Dendritic cell treated with granulocyte-macrophage colony-stimulating factor and Interleukin-4, amounts not matched to agents 40 ng/mL and 50 ng/mL, for 4 days (primary cell): ENCODE measurements around the gene TFIP11.

Experiments
- H3K27ac Mint-ChIP-seq: one replicate; pipeline ENCODE4 v1.8.0; 2022; ENCODE audit warnings: mild to moderate bottlenecking, mixed read lengths
- H3K27me3 Mint-ChIP-seq: one replicate; pipeline ENCODE4 v1.8.0; 2022; ENCODE audit warnings: mild to moderate bottlenecking, mixed read lengths
- H3K36me3 Mint-ChIP-seq: one replicate; pipeline ENCODE4 v1.8.0; 2022; ENCODE audit warnings: low read depth, mixed read lengths
- H3K4me1 Mint-ChIP-seq: one replicate; pipeline ENCODE4 v1.8.0; 2022; ENCODE audit warnings: low read depth, mixed read lengths
- H3K4me3 Mint-ChIP-seq: one replicate; pipeline ENCODE4 v1.8.0; 2022; ENCODE audit warnings: mild to moderate bottlenecking, moderate library complexity, mixed read lengths
- H3K9me3 Mint-ChIP-seq: one replicate; pipeline ENCODE4 v1.8.0; 2022; ENCODE audit warnings: mixed read lengths
- intact Hi-C: fragments of 100-400 bp; cut with micrococcal nuclease; formaldehyde crosslinking; loops from one replicate; pipeline ENCODE4 v1.15.0; 2022

The TFIP11 gene

GRCh38 chr22:26508148-26508547, 4.1 kb downstream of the TFIP11 start:
- intact Hi-C loops = no loop called here
- Mint-ChIP-seq H3K36me3 (peaks cover 78% of the 10 kb centered on the region), H3K4me3 (no peak overlapping the region), H3K27me3 (no peaks in the 10 kb centered on the region), H3K4me1 (peaks cover 34% of the 10 kb centered on the region), H3K9me3 (no peaks in the 10 kb centered on the region), H3K27ac (no peak overlapping the region)

GRCh38 chr22:26503758-26504157, 8.5 kb downstream of the TFIP11 start:
- Mint-ChIP-seq H3K27me3 (no peaks in the 10 kb centered on the region), H3K4me1 (peaks cover 18% of the 10 kb centered on the region), H3K27ac (no peak overlapping the region), H3K36me3 (peaks cover 93% of the 10 kb centered on the region), H3K9me3 (no peaks in the 10 kb centered on the region), H3K4me3 (no peak overlapping the region)
- intact Hi-C loops = no loop called here

GRCh38 chr22:26502688-26503561, 9.3 kb downstream of the TFIP11 start:
- Mint-ChIP-seq H3K9me3 (no peaks in the 10 kb centered on the region), H3K4me1 (peaks cover 18% of the 10 kb centered on the region), H3K36me3 (peaks cover 93% of the 10 kb centered on the region), H3K27ac (peak overlapping the region; percentile 3), H3K27me3 (no peaks in the 10 kb centered on the region), H3K4me3 (no peak overlapping the region)
- intact Hi-C loops = no loop called here

DNA sequence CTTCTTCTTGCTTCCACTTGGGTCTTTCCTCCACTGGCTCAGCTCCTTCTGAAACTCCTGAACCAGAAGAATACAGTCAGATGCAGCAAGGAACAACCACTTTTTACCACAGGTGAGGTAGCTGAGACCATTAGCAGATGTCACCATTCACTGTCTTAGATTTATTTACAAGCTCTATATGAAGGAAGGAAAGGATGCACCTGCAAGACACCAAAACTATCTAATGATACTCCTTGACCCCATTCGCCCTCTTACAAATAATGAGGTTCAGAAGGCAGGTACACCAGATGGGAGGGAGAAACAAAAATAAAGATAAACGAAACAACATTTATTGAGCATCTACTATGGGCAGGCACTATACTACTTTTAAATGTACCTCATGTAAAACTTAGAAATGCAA, 10.3 kb downstream of the TFIP11 start:
- intact Hi-C loops = no loop called here
- H3K36me3 Mint-ChIP-seq = peaks cover 98% of the 10 kb centered on the region
- no peaks in the 10 kb centered on the region for H3K9me3 Mint-ChIP-seq
- no peak overlapping the region for H3K4me3 Mint-ChIP-seq
- no peaks in the 10 kb centered on the region for H3K27me3 Mint-ChIP-seq
- H3K4me1 Mint-ChIP-seq = peaks cover 18% of the 10 kb centered on the region
- no peak overlapping the region for H3K27ac Mint-ChIP-seq

DNA sequence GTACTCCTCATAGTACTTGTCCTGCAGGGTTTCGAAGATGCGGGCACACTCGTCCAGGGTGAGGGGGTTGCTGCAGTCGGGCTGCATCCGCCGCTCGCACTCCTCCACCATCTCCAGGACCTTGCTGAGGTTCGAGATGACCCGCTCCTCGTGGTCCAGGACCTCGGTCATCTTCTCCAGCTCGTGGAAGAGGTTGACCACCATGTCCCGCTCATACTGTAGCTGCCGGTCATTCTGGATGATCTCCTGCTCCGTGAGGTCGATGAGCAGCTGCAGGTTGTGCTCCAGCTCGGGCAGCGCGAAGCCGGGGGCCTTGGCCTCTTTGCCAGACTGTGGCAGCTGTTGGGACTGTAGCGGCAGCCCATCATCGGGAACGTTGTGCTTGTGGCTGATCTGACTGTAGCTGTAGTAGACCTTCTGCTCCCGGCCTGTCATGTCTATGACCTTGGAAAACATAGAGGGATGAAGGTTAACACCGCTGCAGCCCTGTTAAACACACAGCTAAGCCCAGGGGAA, 13.0 kb downstream of the TFIP11 start:
- Mint-ChIP-seq H3K4me1 (peaks cover 14% of the 10 kb centered on the region), H3K36me3 (peaks cover 94% of the 10 kb centered on the region), H3K27ac (no peak overlapping the region), H3K27me3 (no peaks in the 10 kb centered on the region), H3K4me3 (no peak overlapping the region), H3K9me3 (no peaks in the 10 kb centered on the region)
- intact Hi-C loops = no loop called here

- H3K36me3 Mint-ChIP-seq = peaks cover 94% of the 10 kb centered on the region
- H3K27ac Mint-ChIP-seq = no peak overlapping the region
- H3K9me3 Mint-ChIP-seq = no peaks in the 10 kb centered on the region
- intact Hi-C loops = no loop called here
- no peak overlapping the region for H3K4me3 Mint-ChIP-seq
- H3K27me3 Mint-ChIP-seq = no peaks in the 10 kb centered on the region
- H3K4me1 Mint-ChIP-seq = no peaks in the 10 kb centered on the region
These were observed 15.8 kb downstream of the TFIP11 start for GRCh38 chr22:26496456-26496855.

DNA sequence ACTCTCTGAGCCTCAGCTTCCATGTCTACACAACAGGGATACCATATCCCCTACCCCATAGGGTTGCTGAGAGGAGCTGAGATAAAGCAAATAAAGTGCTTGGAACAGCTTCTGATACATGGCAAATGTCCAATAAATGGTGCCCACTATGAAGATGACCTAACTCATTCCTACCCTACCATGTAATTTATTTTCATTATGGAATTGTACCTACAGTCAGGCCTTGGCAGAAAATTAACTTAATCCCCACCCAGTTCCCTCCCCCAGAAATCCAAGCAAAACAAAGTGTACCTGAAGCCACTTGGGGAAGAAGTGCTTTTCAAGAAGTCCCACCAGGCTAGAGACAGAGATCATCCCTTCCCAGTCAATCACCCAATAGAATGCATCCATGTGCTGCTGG, 17.8 kb downstream of the TFIP11 start:
- no peaks in the 10 kb centered on the region for H3K4me1 Mint-ChIP-seq
- H3K27ac Mint-ChIP-seq = no peak overlapping the region
- peaks cover 97% of the 10 kb centered on the region for H3K36me3 Mint-ChIP-seq
- intact Hi-C loops = no loop called here
- H3K4me3 Mint-ChIP-seq = no peak overlapping the region
- no peaks in the 10 kb centered on the region for H3K9me3 Mint-ChIP-seq
- H3K27me3 Mint-ChIP-seq = no peaks in the 10 kb centered on the region

- intact Hi-C loops = no loop called here
- H3K36me3 Mint-ChIP-seq = peaks cover 97% of the 10 kb centered on the region
- H3K27me3 Mint-ChIP-seq = no peaks in the 10 kb centered on the region
- H3K27ac Mint-ChIP-seq = no peak overlapping the region
- H3K4me3 Mint-ChIP-seq = no peak overlapping the region
- H3K9me3 Mint-ChIP-seq = no peaks in the 10 kb centered on the region
- no peaks in the 10 kb centered on the region for H3K4me1 Mint-ChIP-seq
These were observed 20.1 kb downstream of the TFIP11 start for GRCh38 chr22:26492220-26492619.

GRCh38 chr22:26489447-26490036, 22.7 kb downstream of the TFIP11 start:
- intact Hi-C loops = no loop called here
- H3K4me3 Mint-ChIP-seq = no peak overlapping the region
- H3K27ac Mint-ChIP-seq = no peak overlapping the region
- no peaks in the 10 kb centered on the region for H3K9me3 Mint-ChIP-seq
- H3K36me3 Mint-ChIP-seq = peaks cover 88% of the 10 kb centered on the region
- H3K27me3 Mint-ChIP-seq = no peaks in the 10 kb centered on the region
- peaks cover 18% of the 10 kb centered on the region for H3K4me1 Mint-ChIP-seq

DNA sequence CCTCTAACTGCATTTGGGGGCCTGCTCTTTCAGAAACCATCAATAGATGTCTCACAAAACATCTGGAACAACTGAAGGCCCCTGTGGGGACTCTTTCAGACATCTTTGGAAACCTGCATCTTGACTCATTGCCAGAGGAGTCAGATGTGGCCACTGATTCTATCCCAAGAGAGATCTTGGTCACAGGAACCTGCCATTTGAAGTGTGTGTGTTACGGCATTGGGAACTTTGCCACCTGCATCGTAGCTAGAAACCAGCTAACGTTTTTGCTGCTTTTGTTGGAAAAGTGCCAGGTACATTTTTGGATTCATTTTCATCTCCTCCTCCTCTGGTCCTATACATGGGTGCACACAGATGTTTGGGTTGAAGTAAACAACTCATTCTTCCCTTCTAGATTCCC, 24.3 kb downstream of the TFIP11 start:
- Mint-ChIP-seq H3K4me3 (no peak overlapping the region), H3K36me3 (peaks cover 84% of the 10 kb centered on the region), H3K9me3 (no peaks in the 10 kb centered on the region), H3K27me3 (no peaks in the 10 kb centered on the region), H3K4me1 (peaks cover 27% of the 10 kb centered on the region), H3K27ac (no peak overlapping the region)
- intact Hi-C loops = no loop called here

DNA sequence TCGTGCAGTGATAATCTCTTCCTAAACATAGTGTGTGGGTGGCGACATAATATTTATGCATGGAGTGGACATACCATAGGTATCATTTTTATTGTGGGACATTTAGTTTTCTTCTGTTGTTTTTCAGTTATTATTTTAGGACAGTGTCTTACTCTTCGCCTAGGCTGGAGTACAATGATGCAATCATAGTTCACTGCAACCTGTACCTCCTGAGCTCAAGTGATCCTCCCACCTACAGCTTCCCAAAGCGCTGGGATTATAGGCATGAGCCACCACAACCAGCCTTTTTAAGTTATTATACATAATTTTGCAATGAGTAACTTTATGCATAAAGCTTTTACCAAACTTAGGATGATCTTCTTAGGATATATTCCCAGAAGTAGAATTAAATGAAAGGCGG, 25.9 kb downstream of the TFIP11 start:
- Mint-ChIP-seq H3K27ac (no peak overlapping the region), H3K9me3 (no peaks in the 10 kb centered on the region), H3K4me3 (no peak overlapping the region), H3K27me3 (no peaks in the 10 kb centered on the region), H3K4me1 (peaks cover 43% of the 10 kb centered on the region), H3K36me3 (peaks cover 73% of the 10 kb centered on the region)
- intact Hi-C loops = no loop called here

DNA sequence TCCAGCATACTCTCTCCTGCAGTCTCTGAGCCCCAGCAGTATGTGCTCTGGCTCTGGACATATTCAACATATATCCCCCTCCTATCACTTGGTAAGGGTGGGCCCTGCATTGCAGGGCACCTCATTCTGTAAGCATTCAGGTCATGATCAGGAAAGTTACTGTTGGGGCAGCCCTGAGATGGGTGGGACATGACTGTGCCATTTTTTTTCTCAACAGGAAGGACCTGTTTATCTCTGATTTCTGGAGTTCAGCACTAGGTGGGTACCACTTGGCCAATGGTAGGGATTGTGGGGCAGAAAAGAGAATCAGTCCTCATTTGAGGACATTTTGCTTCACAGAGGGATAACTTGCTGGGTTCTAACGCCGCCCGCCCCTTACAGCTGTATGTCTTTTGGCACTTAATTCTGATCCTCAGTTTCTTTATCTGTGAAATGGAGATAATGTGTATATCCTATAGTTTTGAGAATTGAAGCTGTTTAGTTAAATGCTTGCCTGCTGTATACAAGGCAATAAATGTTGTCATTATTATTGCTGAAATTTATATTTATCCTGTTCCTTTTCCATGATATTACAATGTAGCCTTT, 26.4 kb downstream of the TFIP11 start:
- intact Hi-C loops = no loop called here
- no peaks in the 10 kb centered on the region for H3K27me3 Mint-ChIP-seq
- peaks cover 48% of the 10 kb centered on the region for H3K4me1 Mint-ChIP-seq
- H3K36me3 Mint-ChIP-seq = peaks cover 73% of the 10 kb centered on the region
- H3K4me3 Mint-ChIP-seq = no peak overlapping the region
- no peak overlapping the region for H3K27ac Mint-ChIP-seq
- H3K9me3 Mint-ChIP-seq = no peaks in the 10 kb centered on the region

DNA sequence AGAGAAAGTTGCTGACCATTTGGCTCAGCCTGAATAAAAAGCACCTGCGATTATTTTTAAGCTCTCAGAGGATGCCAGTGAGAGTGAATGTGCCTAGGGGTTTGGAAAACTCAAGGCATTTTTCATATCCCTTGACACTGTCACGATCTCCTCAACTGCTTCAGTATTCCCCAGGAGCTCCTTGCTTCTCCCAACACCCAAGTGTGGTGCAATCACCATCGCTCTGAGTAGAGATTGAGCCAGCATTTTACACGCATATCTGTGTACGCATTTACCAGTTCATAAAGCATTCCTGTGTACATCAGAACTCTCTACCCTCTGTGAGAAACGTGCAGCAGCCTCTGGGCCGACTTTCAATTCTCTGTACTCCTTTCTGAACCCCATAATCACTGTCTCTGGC, 27.3 kb downstream of the TFIP11 start:
- no peak overlapping the region for H3K4me3 Mint-ChIP-seq
- peaks cover 69% of the 10 kb centered on the region for H3K36me3 Mint-ChIP-seq
- H3K27me3 Mint-ChIP-seq = no peaks in the 10 kb centered on the region
- H3K27ac Mint-ChIP-seq = no peak overlapping the region
- peaks cover 56% of the 10 kb centered on the region for H3K4me1 Mint-ChIP-seq
- intact Hi-C loops = no loop called here
- no peaks in the 10 kb centered on the region for H3K9me3 Mint-ChIP-seq

DNA sequence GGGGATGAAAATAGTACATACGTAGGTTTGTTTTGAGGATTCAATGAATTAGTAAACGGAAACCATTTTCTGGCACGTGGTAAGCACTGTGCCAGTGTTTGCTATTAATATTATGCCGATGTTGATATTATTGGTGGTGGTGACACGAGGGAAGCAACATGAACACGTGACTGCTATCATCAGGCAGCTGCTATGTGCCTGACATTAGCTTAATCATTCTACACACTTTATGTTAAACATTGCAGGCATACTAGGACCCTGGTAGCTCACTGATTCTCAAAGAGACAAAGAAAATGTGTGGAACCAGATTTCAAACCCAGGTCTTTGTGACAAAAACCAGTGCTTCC, 27.9 kb downstream of the TFIP11 start:
- Mint-ChIP-seq H3K27me3 (no peaks in the 10 kb centered on the region), H3K27ac (peak overlapping the region; percentile 95), H3K36me3 (peaks cover 63% of the 10 kb centered on the region), H3K4me1 (peaks cover 63% of the 10 kb centered on the region), H3K4me3 (peak overlapping the region; percentile 86), H3K9me3 (no peaks in the 10 kb centered on the region)
- intact Hi-C loops = no loop called here
